ENCODE data around the gene ZNF224. TPM values are rescaled to one million over a fixed set of nuclear protein-coding genes. Genes with fewer than 3 reads are reported as not detected.

The ZNF224 gene
- 10 to 100 TPM; 86.9 to 91.2 TPM for total RNA-seq
- 10 to 100 TPM; 10.8 to 13.0 TPM for polyA plus RNA-seq

GRCh38 chr19:44093931-44094765 is at the start of gene ZNF224:
ZNF224 (plus strand) TSS chr19:44094361; CDS start chr19:44097874, 3,513 bp downstream.
- Histone ChIP-seq H3K27ac (ENCODE audit: low read depth, low read length) (peak within 1 kb of the TSS; percentile 69), H3K4me1 (ENCODE audit: insufficient read depth, low read length) (peaks cover 9% of the 10 kb centered on the region), H3K9me3 (ENCODE audit: control insufficient read depth in 1 of 2, low read length in 2 of 2) (no peaks in the 10 kb centered on the region), H3K36me3 (ENCODE audit: insufficient read depth, low read length) (peaks cover 10% of the 10 kb centered on the region), H3K27me3 (ENCODE audit: insufficient read depth, low read length) (no peaks in the 10 kb centered on the region), H3K4me3 (ENCODE audit: low read length in 2 of 2) (peak within 1 kb of the TSS; percentile 65 to 75)
- ChIA-PET POLR2A (ENCODE audit: partially characterized antibody) (interaction anchor here (1.5 to 2.4 kb wide), 6 partner anchors 19 to 159 kb away, joined by 4 to 24 read pairs (median 10); partner anchors contain the start of genes ZNF225, ZNF226, ZNF230 and ZNF45), CTCF (ENCODE audit: partially characterized antibody) (interaction anchor here (0.7 to 2.0 kb wide), 4 partner anchors 11 to 113 kb away, joined by 3 to 6 read pairs (median 3); no protein-coding TSS in a partner anchor)
- Mint-ChIP-seq H3K4me3 (peak within 1 kb of the TSS; percentile 85 to 99 (median 98)), H3K27me3 (no peaks in the 10 kb centered on the region), H3K9me3 (peaks cover 0 to 6% (median under 1%) of the 10 kb centered on the region in 8 donors), H3K36me3 (peaks cover 32 to 39% of the 10 kb centered on the region in 2 donors), H3K27ac (peak within 1 kb of the TSS; percentile 58 to 97 (median 90)), H3K4me1 (peaks cover 9 to 33% (median 23%) of the 10 kb centered on the region in 4 donors)
- DNase-seq, result peak; percentile 73 to 84 (median 76)
- intact Hi-C loops (cut with micrococcal nuclease), result loop anchor here (1.0 to 2.0 kb wide), 6 partner anchors 19 to 159 kb away; partner anchors contain the start of genes ZNF225, ZNF226, ZNF230 and ZNF234

DNA sequence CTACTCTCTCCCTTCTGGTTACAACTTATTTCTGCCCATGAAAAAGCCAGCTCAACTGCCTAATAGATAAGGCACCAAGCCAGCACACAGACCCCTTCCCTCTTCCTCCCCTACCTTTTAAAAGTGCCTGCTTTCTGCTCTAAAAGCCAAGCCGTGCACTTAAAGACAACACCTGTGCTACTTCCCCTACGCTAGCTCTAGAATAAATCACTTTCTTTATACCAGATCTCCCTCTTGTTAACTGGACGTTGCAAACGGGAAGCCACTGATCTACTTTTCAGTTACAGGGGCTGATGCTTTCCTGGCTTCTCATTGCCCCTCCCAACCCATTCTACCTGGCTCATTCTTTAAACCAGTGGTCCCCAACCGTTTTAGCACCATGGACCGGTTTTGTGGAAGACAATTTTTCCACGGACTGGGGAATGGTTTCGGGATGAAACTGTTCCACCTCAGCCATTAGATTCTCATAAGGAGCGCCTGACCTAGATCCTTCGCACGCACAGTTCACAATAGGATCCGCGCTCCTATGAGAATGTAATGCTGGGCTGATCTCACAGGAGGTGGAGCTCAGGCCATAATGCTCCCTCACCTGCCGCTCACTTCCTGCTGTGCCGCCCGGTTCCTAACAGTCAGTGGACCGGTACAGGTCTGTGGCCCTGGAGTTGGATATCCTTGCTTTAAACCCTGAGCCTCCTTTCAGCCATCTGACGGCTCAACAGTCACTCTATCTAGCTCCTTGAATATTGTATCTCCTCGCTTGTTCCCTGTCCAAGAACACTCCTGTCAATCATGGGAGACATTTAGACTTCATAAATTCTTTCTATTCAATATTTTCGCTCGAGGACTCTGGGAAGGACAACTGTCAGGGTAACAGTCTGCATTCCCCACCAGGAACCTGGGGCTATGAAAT is 43.2 kb upstream of the ZNF224 start:
- Mint-ChIP-seq H3K36me3 (peaks cover 27 to 38% of the 10 kb centered on the region in 2 donors), H3K27me3 (peaks cover 3 to 5% of the 10 kb centered on the region in 2 donors), H3K9me3 (peaks cover 2 to 50% (median 34%) of the 10 kb centered on the region in 8 donors), H3K27ac (peak overlapping the region; percentile 27 to 88 (median 84)), H3K4me3 (peak overlapping the region; percentile 86 to 97 (median 94)), H3K4me1 (peaks cover 18 to 28% (median 26%) of the 10 kb centered on the region in 4 donors)
- POLR2A ChIA-PET (ENCODE audit: partially characterized antibody), result interaction anchor here (0.6 to 2.2 kb wide), 8 partner anchors 10 to 161 kb away, joined by 3 to 8 read pairs (median 4); partner anchors contain the start of genes ZNF222, ZNF225, ZNF227 and ZNF45
- Histone ChIP-seq H3K36me3 (ENCODE audit: insufficient read depth, low read length) (no peaks in the 10 kb centered on the region), H3K9me3 (ENCODE audit: control insufficient read depth in 1 of 2, low read length in 2 of 2) (peaks cover 0 to 5% of the 10 kb centered on the region in 2 donors), H3K4me1 (ENCODE audit: insufficient read depth, low read length) (peaks cover 8% of the 10 kb centered on the region), H3K27ac (ENCODE audit: low read depth, low read length) (no peak overlapping the region), H3K4me3 (ENCODE audit: low read length in 2 of 2) (peak overlapping the region; percentile 61 to 76), H3K27me3 (ENCODE audit: insufficient read depth, low read length) (no peaks in the 10 kb centered on the region)
- CTCF ChIA-PET (ENCODE audit: partially characterized antibody), result interaction anchor here (1.1 to 1.8 kb wide), 4 partner anchors 12 to 47 kb away, joined by 3 to 6 read pairs (median 3); partner anchors contain the start of genes ZNF222 and ZNF224
- intact Hi-C loops (cut with micrococcal nuclease), result loop anchor here (1.0 kb wide), 3 partner anchors 21 to 62 kb away; partner anchors contain the start of genes ZNF225 and ZNF284
- DNase-seq, result no peak

DNA sequence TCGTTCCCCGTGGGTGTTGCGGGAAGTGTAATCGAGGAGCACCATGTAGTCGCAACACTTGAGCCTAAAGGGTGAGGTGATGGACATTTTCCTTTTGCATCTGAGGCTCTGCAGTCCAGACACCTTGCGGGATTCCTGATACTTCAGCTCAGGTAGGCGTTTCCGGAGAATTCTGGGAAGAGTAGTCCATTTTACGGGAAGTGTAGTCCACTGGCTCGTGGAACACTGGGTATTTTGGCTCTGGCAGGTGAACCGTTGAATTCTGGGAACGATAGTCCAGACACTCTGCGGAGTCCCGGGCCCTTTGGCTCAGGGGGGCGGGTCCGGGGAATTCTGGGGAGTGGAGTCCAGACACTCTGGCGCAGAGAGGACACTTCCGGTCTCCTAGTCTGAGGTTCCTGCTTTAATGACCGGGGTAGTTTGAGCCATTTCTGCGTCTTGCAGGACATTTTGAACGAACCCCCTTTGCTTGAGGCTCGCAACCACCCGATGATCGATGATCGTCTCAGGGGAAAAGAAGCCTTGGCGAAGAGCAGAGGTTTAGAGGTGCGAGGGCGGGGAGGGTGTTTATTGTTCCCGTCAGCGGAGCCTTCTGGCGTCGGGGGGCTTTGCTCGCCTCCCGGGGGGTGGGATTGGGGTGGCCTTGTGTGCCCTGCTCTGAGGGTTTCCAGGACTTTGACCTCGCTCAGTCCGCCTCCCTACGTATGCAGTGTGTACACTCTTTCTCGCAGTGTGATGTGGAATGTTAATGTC is 42.3 kb upstream of the ZNF224 start, which contains the start of gene ZNF223:
Gene ZNF223, plus strand, starts transcription at position 387 of the 753 bp plus-strand sequence. CDS start 3,141 bp downstream, outside the sequence.
- peaks cover 18 to 28% (median 26%) of the 10 kb centered on the region in 4 donors for H3K4me1 Mint-ChIP-seq
- peaks cover 31 to 41% of the 10 kb centered on the region in 2 donors for H3K36me3 Mint-ChIP-seq
- intact Hi-C loops (cut with micrococcal nuclease), result loop anchor here (1.0 kb wide), 3 partner anchors 20 to 61 kb away; partner anchors contain the start of genes ZNF225 and ZNF284
- H3K4me3 Mint-ChIP-seq, result peak within 1 kb of the TSS; percentile 86 to 97 (median 94)
- Histone ChIP-seq H3K27ac (ENCODE audit: low read depth, low read length) (no peak within 1 kb of the TSS), H3K4me1 (ENCODE audit: insufficient read depth, low read length) (peaks cover 8% of the 10 kb centered on the region), H3K4me3 (ENCODE audit: low read length in 2 of 2) (peak within 1 kb of the TSS; percentile 61 to 76), H3K36me3 (ENCODE audit: insufficient read depth, low read length) (no peaks in the 10 kb centered on the region), H3K27me3 (ENCODE audit: insufficient read depth, low read length) (no peaks in the 10 kb centered on the region), H3K9me3 (ENCODE audit: control insufficient read depth in 1 of 2, low read length in 2 of 2) (peaks cover 0 to 5% of the 10 kb centered on the region in 2 donors)
- CTCF ChIA-PET (ENCODE audit: partially characterized antibody), result interaction anchor here (1.1 to 1.8 kb wide), 3 partner anchors 13 to 43 kb away, joined by 3 to 6 read pairs (median 3); partner anchors contain the start of genes ZNF222 and ZNF224
- H3K27ac Mint-ChIP-seq, result peak within 1 kb of the TSS; percentile 27 to 88 (median 84)
- POLR2A ChIA-PET (ENCODE audit: partially characterized antibody), result interaction anchor here (1.0 to 2.2 kb wide), 5 partner anchors 48 to 161 kb away, joined by 3 to 8 read pairs (median 6); partner anchors contain the start of genes ZNF225, ZNF227 and ZNF45
- DNase-seq, result peak; percentile 40 to 51 (median 45)
- H3K27me3 Mint-ChIP-seq, result peaks cover 3 to 4% of the 10 kb centered on the region in 2 donors
- H3K9me3 Mint-ChIP-seq, result peaks cover 2 to 52% (median 36%) of the 10 kb centered on the region in 8 donors

DNA sequence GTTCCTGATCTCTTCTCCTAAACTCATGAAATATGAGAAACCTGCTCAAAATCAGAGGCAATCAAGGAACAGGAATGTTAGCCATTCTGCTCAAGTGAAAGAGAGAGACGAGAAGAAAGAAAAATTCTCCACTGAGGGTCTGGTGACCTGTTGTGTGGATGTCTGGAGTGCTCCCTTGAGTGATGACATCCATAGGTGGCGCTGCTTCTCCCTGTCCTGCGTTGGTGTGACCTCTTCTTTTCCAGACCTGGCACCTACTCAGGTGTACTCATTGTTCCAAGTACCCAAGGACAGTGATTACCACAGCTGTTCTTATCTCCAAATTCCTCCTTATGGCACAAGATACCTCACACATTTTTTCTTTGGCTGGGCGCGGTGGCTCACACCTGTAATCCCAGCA is 38.3 kb upstream of the ZNF224 start:
- peaks cover 16 to 24% (median 22%) of the 10 kb centered on the region in 4 donors for H3K4me1 Mint-ChIP-seq
- POLR2A ChIA-PET (ENCODE audit: partially characterized antibody), result no interaction called here
- Histone ChIP-seq H3K4me1 (ENCODE audit: insufficient read depth, low read length) (peaks cover 8% of the 10 kb centered on the region), H3K27me3 (ENCODE audit: insufficient read depth, low read length) (no peaks in the 10 kb centered on the region), H3K4me3 (ENCODE audit: low read length in 2 of 2) (no peak overlapping the region), H3K9me3 (ENCODE audit: control insufficient read depth in 1 of 2, low read length in 2 of 2) (peaks cover 0 to 11% of the 10 kb centered on the region in 2 donors), H3K36me3 (ENCODE audit: insufficient read depth, low read length) (no peaks in the 10 kb centered on the region), H3K27ac (ENCODE audit: low read depth, low read length) (no peak overlapping the region)
- intact Hi-C loops (cut with micrococcal nuclease), result no loop called here
- CTCF ChIA-PET (ENCODE audit: partially characterized antibody), result no interaction called here
- peaks cover 71% of the 10 kb centered on the region in 2 donors for H3K36me3 Mint-ChIP-seq
- H3K27me3 Mint-ChIP-seq, result peaks cover 0 to 4% of the 10 kb centered on the region in 2 donors
- no peak overlapping the region for H3K27ac Mint-ChIP-seq
- DNase-seq, result no peak
- H3K9me3 Mint-ChIP-seq, result peaks cover 0 to 63% (median 40%) of the 10 kb centered on the region in 8 donors
- H3K4me3 Mint-ChIP-seq, result no peak overlapping the region

- peaks cover 0 to 3% (median 0%) of the 10 kb centered on the region in 4 donors for H3K4me1 Mint-ChIP-seq
- H3K9me3 ChIP-seq (ENCODE audit: control insufficient read depth in 1 of 2, low read length in 2 of 2), result peaks cover 0 to 11% of the 10 kb centered on the region in 2 donors
- no peak overlapping the region for H3K27ac ChIP-seq (ENCODE audit: low read depth, low read length)
- intact Hi-C loops (cut with micrococcal nuclease), result no loop called here
- no peaks in the 10 kb centered on the region for H3K4me1 ChIP-seq (ENCODE audit: insufficient read depth, low read length)
- DNase-seq, result no peak
- no peak overlapping the region for H3K4me3 ChIP-seq (ENCODE audit: low read length in 2 of 2)
- no peaks in the 10 kb centered on the region for H3K27me3 ChIP-seq (ENCODE audit: insufficient read depth, low read length)
- H3K27ac Mint-ChIP-seq, result no peak overlapping the region
- no peak overlapping the region for H3K4me3 Mint-ChIP-seq
- ChIA-PET CTCF (ENCODE audit: partially characterized antibody) (no interaction called here), POLR2A (ENCODE audit: partially characterized antibody) (no interaction called here)
- H3K27me3 Mint-ChIP-seq, result no peaks in the 10 kb centered on the region
- H3K9me3 Mint-ChIP-seq, result peaks cover 8 to 61% (median 43%) of the 10 kb centered on the region in 8 donors
- no peaks in the 10 kb centered on the region for H3K36me3 ChIP-seq (ENCODE audit: insufficient read depth, low read length)
- H3K36me3 Mint-ChIP-seq, result peaks cover 78 to 91% of the 10 kb centered on the region in 2 donors
Observed at GRCh38 chr19:44059229-44059628, 34.9 kb upstream of the ZNF224 start.

- CTCF ChIA-PET (ENCODE audit: partially characterized antibody), result no interaction called here
- Mint-ChIP-seq H3K36me3 (peaks cover 75 to 86% of the 10 kb centered on the region in 2 donors), H3K4me3 (no peak overlapping the region), H3K9me3 (peaks cover 8 to 65% (median 45%) of the 10 kb centered on the region in 8 donors), H3K27ac (no peak overlapping the region), H3K4me1 (no peaks in the 10 kb centered on the region), H3K27me3 (no peaks in the 10 kb centered on the region)
- H3K27me3 ChIP-seq (ENCODE audit: insufficient read depth, low read length), result no peaks in the 10 kb centered on the region
- no peak for DNase-seq
- POLR2A ChIA-PET (ENCODE audit: partially characterized antibody), result interaction anchor here (1.3 kb wide), 1 partner anchor 10 kb away, joined by 3 read pairs; no protein-coding TSS in a partner anchor
- no peak overlapping the region for H3K4me3 ChIP-seq (ENCODE audit: low read length in 2 of 2)
- H3K27ac ChIP-seq (ENCODE audit: low read depth, low read length), result no peak overlapping the region
- intact Hi-C loops (cut with micrococcal nuclease), result no loop called here
- peaks cover 4 to 8% of the 10 kb centered on the region in 2 donors for H3K9me3 ChIP-seq (ENCODE audit: control insufficient read depth in 1 of 2, low read length in 2 of 2)
- H3K36me3 ChIP-seq (ENCODE audit: insufficient read depth, low read length), result no peaks in the 10 kb centered on the region
- no peaks in the 10 kb centered on the region for H3K4me1 ChIP-seq (ENCODE audit: insufficient read depth, low read length)
Observed at GRCh38 chr19:44061038-44061437, 33.1 kb upstream of the ZNF224 start.
